Fibroblast of pulmonary artery (primary cell): Measurements from ENCODE around the gene NPFFR2.

Source experiments
- DNase-seq: peaks from one replicate; pipeline ENCODE4 v3.0.0-alpha.2; 2010; ENCODE audit warnings: low read depth
- H3K4me3 ChIP-seq: replicated peaks from 2 replicates; pipeline ENCODE4 v1.5.1; 2011; ENCODE audit warnings: low read depth, mild to moderate bottlenecking, control low read depth, low read length, moderate library complexity
- TF ChIP-seq, protein P1 (sequence below): IDR thresholded peaks from 2 replicates; pipeline ENCODE4 v1.5.1; 2011; ENCODE audit warnings: mild to moderate bottlenecking, control low read depth, low read length, inconsistent platforms; ENCODE audit errors: missing control alignments

Gene NPFFR2

GRCh38 chr4:72031868-72032608 lies at the start of gene NPFFR2:
Gene NPFFR2, plus strand, starts transcription at chr4:72032000. Its CDS starts 96,592 bp downstream, at chr4:72128592.
- TF ChIP-seq, protein P1, sequence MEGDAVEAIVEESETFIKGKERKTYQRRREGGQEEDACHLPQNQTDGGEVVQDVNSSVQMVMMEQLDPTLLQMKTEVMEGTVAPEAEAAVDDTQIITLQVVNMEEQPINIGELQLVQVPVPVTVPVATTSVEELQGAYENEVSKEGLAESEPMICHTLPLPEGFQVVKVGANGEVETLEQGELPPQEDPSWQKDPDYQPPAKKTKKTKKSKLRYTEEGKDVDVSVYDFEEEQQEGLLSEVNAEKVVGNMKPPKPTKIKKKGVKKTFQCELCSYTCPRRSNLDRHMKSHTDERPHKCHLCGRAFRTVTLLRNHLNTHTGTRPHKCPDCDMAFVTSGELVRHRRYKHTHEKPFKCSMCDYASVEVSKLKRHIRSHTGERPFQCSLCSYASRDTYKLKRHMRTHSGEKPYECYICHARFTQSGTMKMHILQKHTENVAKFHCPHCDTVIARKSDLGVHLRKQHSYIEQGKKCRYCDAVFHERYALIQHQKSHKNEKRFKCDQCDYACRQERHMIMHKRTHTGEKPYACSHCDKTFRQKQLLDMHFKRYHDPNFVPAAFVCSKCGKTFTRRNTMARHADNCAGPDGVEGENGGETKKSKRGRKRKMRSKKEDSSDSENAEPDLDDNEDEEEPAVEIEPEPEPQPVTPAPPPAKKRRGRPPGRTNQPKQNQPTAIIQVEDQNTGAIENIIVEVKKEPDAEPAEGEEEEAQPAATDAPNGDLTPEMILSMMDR, result no peak
- peak within 1 kb of the TSS; percentile 24 for H3K4me3 ChIP-seq
- DNase-seq, result peak; percentile 28

DNA sequence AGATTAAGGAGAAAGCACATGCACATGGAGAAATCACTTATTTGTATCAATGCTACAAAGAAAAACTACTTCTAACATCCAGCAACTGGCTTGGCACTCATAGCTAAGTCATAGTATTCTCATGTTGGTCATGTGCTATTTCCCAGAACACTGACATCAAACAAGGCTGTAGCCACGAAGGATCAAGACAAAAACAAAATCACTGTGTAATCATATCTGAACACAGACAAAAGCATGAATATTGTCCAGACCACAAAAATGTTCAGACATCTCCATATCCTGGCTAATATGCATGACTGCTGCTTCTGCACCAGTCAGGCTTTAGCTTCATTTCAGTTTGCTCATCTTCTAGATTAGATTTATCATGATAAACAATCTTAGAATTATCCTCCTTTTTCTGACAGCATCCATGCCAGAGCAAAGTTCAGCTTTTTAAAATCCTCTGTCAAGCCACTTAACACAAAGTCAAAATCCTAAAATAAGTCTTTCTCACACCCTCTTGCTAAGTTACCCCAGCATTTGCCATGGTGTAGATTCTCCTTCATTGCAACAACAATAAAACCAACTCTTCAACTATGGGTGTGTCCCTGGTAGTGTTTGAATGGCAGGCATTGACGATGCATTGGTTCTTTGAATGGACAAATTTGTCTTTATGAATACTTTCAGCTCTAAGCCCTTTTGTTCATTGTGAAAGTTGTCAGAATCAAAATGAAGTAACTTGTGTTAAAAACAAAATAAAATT lies 39.1 kb upstream of the NPFFR2 start:
- TF ChIP-seq, protein P1, result no peak
- no peak overlapping the region for H3K4me3 ChIP-seq
- DNase-seq, result peak; percentile 70

- H3K4me3 ChIP-seq, result no peak overlapping the region
- TF ChIP-seq, protein P1, result no peak
- DNase-seq, result no peak
These were observed 37.2 kb upstream of the NPFFR2 start for GRCh38 chr4:71994559-71994958.

DNA sequence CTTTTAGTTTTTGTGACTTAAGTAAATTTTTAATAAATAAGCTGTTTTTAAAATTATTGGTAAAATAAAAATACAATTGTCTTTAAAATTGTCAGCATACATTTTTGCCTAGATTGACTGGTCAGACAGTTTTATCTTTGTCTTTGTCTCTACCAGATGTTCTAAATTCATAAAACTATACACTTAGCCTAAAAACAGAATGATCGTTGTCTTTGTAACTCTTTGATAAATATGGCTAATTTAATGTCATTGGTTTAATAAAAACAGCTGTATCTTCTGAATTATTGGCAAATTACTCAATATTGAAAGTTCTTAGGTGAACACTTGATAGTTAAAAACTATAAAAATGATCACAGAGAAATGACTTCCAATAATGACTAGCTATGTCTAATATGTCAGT lies 36.5 kb upstream of the NPFFR2 start:
- DNase-seq, result no peak
- TF ChIP-seq, protein P1, result no peak
- H3K4me3 ChIP-seq, result no peak overlapping the region

DNA sequence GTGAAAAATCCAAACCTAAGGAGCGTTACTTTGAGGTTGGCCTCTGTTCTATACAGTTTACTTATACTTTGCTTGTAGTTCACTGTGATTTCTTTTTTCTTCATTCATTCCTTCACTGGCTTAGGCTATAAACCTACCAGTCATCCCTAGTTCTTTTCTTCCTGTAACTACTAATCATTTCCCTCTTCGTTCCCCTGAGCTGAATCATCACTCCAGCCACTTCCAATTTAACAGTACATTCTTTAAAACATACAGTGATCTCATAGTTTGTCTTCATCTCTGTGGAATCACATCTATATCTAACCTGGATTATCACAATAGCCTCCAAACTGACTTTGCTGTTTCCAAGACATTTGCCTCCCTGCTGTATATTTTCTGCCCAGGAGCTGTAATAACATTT lies 25.2 kb upstream of the NPFFR2 start:
- TF ChIP-seq, protein P1, result no peak

DNA sequence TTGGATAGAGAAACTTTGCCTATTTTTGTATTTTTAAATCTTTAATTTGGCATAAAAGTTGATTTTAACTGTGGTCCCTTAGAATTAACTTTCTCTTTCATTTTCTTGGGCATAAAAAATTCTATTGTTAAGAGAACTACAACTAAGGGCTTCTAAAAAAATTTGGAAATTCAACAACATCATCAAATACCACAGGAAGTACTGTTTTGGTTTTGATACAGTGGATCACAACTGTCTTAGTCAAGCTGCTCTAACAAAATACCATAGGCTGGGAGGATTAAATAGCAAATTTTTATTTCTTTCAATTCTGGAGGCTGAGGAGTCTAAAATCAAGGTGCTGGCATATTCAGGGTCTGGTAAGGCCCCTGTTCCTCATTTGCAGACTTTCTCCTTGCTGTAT lies 19.9 kb upstream of the NPFFR2 start:
- TF ChIP-seq, protein P1, result no peak

More for the DNA sequence above, 25.2 kb upstream of the NPFFR2 start:
- no peak overlapping the region for H3K4me3 ChIP-seq
- peak; percentile 58 for DNase-seq

More for the DNA sequence above, 19.9 kb upstream of the NPFFR2 start:
- no peak overlapping the region for H3K4me3 ChIP-seq
- DNase-seq, result no peak
